NCI-H2029 (cell line): ENCODE data around the gene KCNG3.
A peak's percentile ranks its signal among the peaks of the same experiment; 100 is the strongest.

Experiments used
- DNase-seq: peaks from one replicate; lab custom pipeline; 2025; lab: John Stamatoyannopoulos, UW

KCNG3 gene

DNA sequence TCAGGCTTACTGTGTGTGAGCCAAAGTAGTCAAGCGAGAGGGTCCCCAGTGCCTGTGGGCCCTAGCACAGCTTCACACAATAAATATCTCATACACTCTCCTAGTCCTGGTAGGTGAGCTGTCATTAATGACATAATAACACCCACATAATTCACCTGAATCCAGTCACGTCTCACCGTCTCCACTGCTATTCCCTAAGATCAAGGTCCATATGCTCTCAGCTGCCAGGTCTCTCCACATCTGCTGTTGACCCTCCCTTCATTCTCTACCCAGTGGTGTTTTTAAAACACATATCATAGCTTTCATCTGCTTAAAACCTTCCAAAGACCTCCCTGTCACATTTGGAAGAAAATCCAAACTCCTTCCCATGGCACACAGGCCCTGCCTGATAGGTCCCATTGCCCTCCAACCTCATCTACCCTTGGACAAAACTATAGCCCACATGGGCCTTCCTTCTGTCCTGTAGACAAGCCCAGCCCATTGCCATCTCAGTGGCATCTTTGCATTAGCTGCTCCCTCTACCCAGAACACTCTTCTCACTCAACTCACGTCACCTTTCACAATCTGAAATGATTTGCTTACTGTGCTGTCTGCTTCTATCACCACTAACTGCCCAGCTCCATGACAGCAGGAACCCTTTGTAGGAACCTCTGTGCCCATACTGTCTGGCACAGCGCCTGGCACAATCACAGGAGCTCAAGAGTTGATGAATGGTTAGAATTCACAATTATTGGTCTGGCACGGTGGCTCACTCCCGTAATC lies 7.5 kb downstream of the KCNG3 start:
- no peak for DNase-seq

DNA sequence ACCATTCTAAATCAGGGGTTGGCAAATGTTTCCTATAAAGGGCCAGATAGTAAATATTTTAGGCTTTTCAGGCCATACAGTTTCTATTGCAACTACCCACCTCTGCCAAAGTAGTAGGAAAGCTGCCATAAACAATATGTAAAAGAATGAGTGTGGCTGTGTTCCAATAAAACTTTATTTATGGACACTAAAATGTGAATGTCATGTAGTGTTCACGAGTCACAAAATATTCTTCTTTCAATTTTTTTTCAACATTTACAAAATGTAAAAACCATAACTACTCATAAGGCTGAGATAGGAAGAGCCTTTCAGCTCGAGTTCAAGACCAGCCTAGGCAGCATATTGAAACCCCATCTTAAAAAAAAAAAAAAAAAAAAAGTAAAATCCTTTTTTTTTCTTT lies 13.4 kb downstream of the KCNG3 start:
- no peak for DNase-seq

DNA sequence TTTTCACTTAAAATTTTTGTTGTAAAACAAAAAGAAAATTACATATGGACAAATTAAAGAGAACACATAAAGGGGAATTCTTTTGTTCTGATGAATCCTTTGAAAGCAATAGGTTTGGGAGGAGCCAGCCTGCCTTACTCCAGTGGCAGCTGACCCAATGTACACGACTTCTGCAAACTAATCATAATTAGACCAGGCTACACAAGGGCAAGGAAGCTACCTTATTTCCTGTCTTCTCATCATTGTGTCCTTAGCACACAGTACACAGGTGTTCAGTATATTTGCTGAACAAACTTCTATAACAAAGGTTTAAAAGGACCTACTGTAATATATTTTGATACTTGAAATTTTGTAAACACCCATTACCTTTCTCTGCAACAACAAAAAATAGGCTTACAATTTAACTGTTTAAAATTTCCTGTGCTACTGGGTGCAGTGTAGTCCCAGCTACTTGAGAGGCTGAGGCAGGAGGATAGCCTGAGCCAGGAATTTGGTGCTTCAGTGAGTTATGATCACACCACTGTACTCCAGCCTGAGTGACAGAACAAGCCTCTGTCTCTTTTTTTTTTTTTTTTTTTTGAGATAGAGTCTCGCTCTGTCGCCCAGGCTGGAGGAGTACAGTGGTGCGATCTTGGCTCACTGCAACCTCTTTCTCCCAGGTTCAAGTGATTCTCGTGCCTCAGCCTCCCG lies 18.9 kb downstream of the KCNG3 start:
- peak; percentile 95 for DNase-seq

DNA sequence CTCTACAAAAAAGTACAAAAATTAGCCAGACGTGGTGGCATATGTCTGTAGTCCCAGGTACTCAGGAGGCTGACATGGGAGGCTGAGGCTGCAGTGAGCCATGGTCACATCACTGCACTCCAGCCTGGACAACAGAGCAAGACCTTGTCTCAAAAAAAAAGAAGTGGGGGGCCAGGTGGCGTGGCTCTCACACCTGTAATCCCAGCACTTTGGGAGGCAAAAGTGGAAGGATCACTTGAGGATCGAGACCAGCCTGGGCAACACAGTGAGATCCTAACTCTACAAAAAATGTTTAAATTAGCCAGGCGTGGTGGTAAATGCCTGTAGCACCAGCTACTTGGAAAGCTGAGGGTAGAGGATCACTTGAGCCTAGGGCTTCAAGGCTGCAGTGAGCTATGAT lies 23.1 kb downstream of the KCNG3 start:
- no peak for DNase-seq

DNA sequence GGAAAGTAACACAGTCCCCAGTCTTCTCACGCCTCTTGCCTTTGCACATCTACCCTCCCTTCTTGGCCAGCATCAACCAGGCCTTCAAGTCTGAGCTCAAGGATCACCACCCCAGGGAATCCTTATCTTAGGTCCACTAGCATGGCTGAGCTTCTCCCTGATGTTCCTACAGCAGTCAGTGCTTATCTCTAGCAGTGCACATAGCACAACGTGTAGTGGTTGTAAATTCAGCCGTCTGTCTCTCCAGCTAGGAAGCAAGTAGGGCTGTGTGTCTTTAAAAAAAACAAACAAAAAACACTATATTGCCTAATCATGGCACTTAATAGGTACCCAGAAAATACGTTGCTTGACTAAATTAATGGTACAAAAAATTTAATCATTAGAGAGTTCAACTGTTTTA lies 29.2 kb downstream of the KCNG3 start:
- no peak for DNase-seq

DNA sequence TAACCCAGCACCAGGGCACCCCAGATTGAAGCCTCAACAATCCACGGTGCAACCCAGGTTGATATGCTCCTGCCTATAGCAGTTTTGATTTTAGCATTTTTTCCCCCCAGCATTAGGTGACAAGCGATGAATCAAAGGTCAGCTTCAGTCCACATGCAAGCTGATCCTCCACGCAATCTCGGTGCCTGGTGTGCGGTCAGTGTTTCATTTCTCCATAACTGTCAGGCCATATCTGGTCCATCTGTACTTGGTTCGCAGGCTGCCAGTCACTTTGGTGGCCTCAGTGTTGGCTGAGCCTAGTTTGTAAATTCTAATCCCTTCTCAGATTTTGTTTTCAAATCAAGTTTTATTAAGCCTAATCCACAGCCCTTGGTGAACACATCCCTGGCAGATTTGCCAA lies 30.2 kb downstream of the KCNG3 start:
- DNase-seq = no peak

DNA sequence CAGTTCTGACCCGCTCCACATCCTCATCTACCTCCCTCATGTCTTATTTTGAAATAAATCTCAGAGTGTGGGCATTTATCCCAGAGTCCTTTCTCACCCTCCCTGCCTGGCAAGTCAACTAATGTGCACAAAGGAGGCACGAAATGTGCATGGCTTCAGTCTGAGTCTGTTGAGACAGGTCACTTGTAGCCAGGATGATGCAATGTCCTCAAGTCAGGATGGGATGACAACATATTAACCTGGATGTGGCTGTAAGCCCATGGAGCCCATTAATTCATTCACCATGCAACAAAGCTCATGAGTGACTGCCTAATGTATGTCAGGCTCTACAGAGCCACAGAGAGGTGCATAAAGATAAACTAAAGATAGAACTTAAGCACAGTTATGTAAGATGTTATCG lies 34.5 kb downstream of the KCNG3 start:
- DNase-seq = no peak

DNA sequence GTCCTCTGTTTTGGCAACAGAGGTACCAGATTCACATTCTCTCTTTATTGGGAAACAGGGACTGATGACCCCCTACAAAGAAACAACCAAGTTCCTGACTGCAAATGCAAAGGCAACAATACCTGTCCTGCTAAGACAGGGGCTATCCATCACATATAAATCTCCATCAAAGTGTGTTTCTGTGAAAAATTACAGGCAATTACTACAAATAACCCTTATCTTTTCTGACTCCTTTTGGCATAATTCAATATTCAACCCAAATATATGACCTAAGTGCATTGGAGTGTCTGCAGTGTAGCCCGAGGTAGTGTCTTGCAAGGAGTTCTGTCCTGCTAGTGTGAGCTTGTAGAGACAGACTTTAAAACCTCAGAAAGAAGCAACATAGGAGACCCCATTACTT lies 35.4 kb downstream of the KCNG3 start:
- DNase-seq = no peak

DNA sequence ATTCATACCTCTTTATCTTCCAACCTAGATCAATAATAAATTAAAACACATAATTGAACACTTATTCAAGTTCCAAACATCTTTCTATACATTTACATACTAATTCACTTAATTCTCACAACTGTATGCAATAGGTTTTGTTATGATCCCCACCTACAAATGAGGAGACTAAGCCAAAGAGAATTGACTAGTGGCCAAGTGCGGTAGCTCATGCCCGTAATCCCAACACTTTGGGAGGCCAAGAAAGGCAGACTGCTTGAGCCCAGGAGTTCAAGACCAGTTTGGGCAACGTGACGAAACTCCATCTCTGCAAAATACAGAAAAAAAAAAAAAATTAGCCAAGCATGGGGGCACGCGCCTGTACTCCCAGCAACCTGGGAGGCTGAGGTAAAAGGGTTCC lies 36.8 kb downstream of the KCNG3 start:
- DNase-seq = no peak

DNA sequence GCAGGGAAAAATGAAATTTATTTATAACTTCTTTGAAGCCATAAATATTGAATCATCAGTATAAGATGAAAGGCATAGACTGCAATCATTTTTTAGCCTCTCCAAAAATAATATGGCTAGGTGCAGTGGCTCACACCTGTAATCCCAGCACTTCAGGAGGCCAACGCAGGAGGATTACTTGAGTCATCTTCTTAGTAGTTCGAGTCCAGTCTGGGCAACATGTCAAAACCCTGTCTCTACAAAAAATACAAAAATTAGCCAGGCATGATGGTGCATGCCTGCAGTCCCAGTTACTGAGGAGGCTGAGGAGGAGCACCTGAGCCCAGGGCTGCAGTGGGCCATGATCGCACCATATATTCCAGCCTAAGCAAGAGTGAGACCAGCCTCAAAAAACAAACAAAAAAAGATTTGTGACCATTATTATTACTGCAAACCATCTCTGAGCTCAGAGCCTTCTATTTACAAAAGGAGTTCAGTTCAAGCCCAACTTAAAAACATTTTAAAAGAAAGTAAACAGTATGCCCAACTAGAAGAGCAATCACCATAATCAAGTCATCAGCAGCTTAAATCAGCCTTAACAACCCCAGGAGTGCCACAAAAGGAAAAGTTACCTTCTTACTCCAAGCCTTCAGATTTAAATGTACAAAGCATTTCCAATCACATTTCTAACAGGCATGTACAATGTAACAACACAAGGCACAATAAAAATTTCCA lies 37.5 kb downstream of the KCNG3 start:
- DNase-seq = no peak

DNA sequence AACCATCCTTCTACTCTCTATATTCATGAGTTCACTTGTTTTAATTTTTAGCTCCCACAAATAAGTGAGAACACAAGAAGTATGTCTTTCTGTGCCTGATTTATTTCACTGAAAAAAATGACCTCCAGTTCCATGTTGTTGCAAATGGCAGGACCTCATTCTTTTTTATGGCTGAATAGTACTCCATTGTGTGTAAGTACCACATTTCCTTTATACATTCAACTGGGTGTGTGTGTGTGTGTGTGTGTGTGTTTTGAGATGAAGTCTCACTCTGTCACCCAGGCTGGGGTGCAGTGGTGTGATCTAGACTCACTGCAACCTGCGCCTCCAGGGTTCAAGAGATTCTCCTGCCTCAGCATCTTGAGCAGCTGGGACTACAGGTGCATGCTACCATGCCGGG lies 41.2 kb downstream of the KCNG3 start:
- DNase-seq = no peak

DNA sequence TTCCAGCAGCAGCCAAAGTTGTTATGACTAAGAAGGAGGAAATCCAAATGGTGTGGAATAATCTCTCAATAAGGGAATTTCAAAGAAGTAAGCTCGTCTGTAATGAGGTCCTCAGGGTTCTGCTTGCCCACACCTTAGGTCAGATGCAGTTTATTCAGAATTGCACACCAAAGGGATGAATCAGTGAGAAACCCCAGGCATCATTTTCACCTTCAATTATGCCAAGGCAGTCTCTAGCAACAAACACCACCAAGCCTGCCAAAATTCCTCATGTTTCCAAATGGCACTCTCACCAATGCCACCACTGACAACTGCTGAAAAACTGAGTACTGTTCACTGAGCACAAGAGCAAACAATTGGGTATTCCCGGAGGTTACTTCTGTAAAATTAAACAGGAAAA lies 43.6 kb downstream of the KCNG3 start:
- DNase-seq = no peak

DNA sequence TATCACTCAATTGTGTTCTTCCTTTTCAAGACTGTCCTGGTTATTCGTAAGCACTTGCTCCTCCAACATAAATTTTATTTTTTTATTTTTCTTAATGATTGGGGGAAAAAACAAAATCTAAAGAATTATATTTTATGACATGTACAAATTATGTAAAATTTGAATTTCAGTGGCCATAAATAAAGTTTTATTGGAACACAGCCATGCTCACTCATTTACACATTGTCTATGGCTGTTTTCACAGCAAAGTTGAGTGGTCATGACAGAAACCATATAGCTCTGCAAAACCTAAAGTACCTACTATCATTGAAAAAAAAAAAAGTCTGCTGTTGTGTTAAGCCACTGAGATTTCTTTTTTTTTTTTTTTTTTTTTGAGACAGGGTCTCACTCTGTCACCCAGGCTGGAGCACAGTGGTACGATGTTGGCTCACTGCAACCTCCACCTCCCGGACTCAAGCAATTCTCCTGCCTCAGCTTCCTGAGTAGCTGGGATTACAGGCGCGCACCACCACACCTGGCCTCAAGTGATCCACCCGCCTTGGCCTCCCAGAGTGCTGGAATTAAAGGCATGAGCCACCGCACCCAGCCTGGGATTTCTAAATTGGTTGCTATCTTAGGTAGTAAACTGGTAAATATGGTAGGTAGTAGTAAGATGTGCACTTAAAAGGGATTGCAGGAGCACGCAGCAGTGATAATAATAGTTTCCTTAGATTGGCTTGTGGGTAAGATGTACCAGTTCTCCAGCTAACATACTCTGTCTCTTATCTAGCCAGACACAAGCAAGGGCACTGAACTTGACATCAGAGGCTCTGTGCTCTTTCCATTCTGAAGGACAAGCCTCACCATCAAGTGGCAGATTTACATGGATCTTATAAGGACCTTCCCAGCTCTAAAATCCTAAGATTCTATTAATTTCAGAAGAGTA lies 44.4 kb downstream of the KCNG3 start:
- no peak for DNase-seq

DNA sequence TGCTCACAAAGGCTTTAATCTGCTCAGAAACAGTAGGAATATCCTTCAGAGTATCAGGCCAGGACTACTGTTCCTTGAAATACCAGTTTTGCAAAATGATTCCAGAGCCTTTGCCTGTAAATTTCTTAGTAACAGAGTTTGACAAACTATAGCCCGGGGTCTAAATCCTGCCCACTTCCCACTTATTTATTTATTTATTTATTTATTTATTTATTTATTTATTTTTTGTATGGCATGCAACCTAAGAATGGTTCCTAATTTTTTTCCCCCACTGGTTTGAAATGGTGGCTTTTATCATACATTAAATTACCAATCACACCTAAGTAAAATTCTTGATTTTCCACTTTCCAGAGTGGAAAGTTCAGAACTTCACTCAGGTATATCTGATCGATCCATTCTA lies 45.6 kb downstream of the KCNG3 start:
- no peak for DNase-seq

DNA sequence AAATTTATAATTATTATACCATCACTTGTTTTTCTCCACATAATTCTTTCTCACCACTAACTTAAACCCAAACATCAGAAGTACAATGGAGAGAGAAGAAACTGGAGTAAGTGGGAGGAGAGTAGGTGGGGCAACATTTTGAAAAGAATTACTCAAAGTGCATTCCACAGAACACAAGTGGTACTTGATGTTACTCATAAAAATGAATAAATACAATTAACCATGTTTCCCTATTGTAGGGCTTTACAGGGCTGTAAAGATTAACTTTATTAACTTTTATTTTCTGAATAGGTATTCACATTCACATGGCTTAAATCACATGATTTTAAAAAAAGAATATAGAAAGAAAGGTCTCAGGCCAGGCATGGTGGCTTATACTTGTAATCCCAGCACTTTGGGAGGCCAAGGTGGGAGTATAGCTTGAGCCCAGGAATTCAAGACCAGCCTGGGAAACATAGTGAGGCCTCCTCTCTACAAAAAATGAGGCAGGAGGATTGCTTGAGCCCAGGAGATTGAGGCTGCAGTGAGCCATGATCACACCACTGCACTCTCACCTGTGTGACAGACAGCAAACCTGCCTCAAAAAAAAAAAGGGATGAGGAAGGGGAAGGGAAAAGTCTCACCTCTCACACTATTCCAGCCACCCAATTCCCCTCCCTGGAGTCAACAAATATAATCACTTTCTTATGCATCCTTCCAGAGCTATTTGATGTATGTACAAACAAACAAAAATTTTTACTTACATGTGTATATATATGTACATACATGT lies 47.1 kb downstream of the KCNG3 start:
- no peak for DNase-seq

DNA sequence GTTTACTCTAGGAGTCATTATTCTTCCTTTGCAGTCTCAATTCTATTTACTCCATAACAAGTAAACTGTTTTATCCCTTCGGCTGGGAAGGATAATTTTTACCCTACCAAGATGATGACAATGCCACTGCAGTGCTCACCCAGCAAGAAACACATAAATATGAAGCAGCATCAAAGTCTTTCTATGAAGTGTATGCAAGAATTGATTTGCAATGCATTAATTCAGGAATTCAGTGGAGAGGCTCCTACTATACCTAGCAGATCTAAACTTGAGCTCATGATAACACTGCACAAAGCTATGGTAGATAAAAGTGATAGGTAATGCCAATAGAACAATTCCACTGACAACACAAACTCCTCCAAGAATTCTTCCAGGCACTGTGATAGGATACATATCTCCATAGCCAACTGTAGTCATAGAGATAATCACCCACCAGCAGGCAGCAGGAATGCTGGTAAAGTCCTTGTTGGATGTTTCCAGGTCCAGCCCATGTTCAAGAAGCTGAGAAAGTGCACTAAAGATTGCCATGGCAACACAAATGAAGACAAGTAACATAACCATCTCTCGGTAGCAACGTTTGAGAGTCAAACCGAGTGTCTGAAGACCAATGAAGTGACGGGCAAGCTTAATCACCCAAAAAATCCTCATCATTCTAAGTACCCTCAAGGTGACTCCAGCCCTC lies 49.9 kb downstream of the KCNG3 start:
- no peak for DNase-seq

DNA sequence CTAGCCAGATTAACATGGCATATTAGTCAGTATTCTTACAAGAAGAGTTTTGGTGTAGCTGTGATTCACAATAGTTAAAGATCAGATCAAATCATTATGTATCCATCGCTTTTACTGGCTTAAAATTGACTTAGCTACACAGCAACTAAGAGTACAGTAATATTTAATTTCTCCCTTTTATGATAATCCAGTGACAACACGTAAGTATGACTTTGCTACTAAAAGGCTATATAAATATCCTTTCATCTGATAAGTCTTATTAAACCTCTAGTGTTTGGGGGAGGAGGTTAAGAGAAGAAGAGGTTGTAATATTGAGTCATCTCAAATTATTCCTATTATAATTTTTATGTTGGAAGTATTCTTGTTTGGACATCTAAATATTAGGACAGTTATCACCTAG lies 51.0 kb downstream of the KCNG3 start:
- DNase-seq = no peak

DNA sequence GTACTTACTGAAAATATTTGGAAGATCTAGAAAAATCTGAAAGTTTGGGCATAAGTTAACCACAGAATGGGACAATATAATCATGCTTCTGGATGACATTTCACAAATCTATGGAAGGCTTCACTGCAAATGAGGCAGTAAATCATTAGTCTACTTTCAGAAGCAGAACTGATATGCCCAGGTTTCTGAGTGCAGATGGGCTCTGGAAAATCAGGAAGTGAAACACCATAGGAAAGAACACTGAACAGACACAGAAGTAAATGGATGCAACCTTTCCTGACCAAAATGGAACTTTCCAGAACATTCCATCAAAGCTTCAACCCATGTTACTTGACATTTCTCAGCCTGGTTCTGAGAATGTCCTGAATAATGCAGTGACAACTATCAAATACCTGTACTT lies 55.1 kb downstream of the KCNG3 start:
- no peak for DNase-seq

DNA sequence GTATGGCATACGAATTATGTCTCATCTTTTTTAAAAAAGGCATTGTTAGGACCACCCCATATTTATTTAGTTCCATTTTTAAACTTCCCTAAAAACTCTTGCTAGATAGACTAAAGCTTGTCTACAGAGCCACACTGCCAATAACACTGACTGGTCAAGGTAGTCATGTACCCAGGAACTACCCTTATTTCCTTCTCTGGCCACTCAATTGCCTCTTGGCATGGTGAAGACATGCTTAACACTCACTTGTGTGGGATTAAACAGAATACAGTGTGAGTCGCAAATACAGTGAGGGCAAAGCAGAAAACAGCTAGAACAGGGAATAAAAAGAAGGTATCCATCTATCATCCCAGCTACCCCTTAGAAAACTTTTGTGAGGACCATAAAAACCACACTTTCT lies 57.4 kb downstream of the KCNG3 start:
- no peak for DNase-seq

DNA sequence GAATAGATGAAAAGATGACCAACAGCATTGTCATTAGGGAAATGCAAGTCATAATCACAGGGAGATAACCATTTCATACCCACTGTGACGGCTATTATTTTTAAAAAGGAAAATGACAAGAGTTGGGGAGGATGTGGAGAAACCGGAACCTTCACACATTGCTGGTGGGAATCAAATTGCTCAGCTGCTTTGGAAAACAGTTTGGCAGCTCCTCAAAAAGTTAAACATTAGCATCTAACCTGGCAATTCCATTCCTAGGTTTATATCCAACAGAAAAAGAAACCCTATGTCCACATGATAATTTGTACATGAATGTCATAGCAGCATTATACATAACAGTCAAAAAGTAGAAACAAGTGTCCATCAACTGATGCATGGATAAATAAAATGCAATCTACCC lies 58.2 kb downstream of the KCNG3 start:
- no peak for DNase-seq

DNA sequence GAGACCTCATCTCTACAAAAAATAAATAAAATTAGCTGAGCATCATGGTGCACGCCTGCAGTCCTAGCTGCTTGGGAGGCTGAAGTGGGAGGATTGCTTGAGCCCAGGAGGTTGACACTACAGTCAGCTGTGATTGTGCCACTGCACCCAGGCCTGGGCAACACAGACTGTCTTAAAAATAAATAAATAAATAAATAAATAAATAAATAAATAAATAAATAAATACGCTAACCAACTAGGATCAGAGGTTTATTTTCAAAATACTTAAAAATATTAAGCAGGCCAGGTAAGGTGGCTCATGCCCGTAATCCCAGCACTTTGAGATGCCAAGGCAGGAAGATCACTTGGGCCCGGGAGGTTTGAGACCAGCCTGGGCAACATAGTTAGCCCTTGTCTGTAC lies 63.6 kb downstream of the KCNG3 start:
- DNase-seq = no peak
